Subcutaneous adipose tissue (tissue), 4 donors: ENCODE measurements around the gene ELK1. TPM values are rescaled to one million over a fixed set of nuclear protein-coding genes. Genes with fewer than 3 reads are reported as not detected.

Source experiments
- CTCF ChIP-seq: fragments of 450-650 bp; IDR thresholded peaks from one replicate; pipeline ENCODE4 v1.5.1; 2016; ENCODE audit warnings: low read depth, mild to moderate bottlenecking, control low read depth, antibody characterized with exemption, moderate library complexity
- total RNA-seq, 4 donors: library from RNA; depleted of rRNA; stranded (reverse); fragments of >200 nt; gene quantifications; one replicate each; pipeline ENCODE4 v1.1.0, GENCODE V29; 2016

The ELK1 gene
- total RNA-seq, 4 donors from 2014 or later, result 12.3 to 22.0 (median 16.0) TPM

DNA sequence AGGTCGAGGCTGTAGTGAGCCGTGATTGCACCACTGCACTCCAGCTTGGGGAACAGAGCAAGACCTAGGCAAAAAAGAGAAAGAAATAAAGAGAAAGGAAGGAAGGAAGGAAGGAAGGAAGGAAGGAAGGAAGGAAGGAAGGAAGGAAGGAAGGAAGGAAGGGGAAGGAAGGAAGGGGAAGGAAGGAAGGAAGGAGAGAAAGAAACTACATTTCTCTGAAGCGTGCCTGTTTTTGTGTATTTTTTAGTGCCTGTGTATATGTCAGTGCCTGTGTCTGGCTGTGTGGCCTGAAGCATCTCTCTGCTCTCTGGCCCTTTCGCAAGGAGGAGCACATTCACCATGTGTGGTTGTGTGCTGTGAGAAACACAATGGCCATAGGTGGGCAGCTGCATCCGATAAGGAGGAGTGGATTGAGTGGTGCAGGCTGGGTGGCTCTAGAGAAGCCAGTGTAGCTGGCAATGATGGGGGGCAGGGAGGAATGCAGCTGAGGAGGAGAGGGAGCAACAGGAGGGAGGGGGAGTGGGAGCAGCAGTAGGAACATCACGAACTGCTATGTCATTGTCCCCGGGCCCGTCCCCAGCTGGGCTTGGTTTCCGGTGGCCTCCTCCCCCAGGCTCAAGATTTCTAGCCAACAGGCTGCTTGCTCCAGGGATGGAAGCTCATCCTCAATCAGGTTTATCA, 42.1 kb downstream of the ELK1 start:
- no peak for TF ChIP-seq CTCF

DNA sequence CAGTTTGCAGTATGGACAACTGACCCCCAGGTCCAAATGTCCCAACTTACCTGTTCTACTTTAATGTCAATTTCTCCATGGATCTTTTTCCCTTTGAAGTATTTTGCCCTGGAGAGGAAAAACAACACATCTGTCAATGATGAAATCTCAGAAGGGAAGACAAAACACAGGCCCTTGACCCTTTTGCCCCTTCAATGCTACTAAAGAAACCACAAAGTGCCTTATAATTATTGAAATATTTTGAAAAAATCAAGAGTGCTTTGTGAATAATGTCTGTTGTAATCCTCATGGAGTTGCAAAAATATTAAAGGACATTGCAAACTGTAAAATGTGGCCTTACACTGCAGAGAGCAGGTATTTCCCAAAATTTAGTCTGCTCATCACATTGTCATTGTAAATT, 43.3 kb downstream of the ELK1 start:
- TF ChIP-seq CTCF, result no peak

DNA sequence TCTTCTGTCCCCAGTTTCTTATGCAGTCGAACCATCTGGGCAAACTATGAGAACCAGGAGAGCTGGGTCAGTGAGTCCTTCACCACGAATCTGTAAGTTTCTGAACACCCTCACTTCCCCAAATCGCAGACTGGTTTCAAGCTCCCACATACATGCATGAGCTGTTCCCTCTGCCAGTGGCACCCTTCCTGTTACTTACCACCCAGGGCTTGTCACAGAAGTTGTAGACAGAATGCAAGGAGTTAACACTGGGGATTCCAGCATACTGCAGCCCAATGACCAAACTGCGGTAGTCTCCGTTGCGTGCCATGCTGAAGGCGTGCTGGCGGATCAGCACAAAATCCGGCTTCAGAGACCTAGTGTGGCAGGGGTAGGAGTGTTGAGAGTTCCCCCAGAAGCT, 45.3 kb downstream of the ELK1 start:
- no peak for TF ChIP-seq CTCF

DNA sequence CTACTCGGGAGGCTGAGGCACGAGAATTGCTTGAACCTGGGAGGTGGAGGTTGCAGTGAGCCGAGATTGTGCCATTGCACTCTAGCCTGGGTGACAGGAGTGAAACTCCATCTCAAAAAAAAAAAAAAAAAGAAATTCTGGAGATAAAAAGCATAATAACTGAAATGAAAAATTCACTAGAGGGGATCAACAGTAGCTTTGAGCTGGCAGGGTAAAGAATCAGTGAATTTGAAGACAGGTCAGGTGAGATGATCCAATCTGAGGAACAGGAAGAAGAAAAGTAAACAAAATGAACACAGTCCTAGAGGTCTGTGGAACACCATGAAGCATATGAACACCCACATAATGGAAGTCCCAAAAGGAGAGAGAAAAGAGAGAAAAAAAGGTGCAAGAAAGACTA, 53.1 kb downstream of the ELK1 start:
- no peak for TF ChIP-seq CTCF

DNA sequence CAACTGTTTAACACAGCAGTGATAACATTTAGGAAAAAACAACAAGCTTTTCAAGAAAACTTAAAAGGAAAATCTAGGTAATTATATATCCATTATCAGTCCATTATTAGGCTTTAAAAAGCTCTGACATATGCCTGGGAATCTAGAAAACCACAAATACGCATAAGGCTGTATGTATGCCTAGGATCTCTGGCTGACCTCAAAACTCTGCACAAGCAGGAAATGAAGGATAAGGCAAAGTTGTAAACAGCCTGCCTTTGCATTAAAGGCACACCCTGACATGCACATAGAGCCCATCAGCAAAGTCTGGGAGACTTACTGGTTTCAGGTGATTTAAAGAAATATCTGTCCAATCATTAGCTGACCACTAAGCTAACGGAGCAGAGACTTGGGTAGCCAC, 54.1 kb downstream of the ELK1 start:
- no peak for TF ChIP-seq CTCF

DNA sequence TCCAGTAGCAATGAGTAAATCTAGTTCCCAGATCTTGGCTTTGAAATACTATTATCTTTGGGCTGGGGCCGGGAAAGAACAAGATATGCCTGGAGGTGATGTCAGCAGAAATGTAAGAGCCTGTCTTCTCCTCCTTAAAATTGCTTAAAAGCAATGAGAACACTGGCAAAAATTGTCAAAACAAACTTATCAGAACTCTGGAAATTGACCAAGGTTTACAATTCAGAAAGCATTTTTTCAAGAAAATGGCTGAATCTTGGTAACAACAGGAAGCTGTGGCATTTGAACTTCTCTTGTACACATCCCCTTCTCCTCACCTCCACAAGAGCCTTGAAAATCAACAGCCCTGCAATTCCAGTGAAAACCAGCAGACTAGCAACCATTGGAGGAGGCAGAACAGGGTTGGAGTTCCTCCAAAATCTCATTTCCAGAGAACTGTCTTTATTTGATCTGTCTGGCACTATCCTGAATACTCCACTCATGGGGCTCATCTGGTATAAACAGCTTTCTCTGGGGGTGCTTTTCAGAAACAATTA, 54.6 kb downstream of the ELK1 start:
- TF ChIP-seq CTCF, result no peak

DNA sequence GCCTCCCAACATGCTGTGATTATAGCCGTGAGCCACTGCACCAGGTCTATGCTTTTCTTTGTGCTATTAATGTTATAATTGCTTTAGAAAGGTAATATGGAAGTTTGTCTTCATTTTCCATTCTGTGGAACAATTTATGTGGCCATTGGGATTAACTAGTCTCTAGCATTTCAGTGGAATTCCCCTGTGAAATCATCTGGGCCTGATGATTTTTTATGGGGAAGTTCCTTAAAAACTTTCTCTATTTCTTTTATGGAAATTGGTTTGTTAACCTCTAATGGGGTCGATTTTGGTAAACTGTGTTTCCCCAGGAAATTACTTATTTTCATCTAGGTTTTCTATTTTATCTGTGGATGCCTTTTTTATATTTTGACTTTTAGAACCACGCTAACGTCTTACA, 56.8 kb downstream of the ELK1 start:
- TF ChIP-seq CTCF, result no peak
